SU-DHL-6 (cell line): ENCODE results near the gene COX6B2.

Source experiments
- CTCF ChIP-seq: fragments of 200-600 bp; sonication (generic); IDR thresholded peaks from one replicate; pipeline ENCODE4 v1.5.1; 2017; ENCODE audit warnings: antibody characterized with exemption, mild to moderate bottlenecking, low read length, moderate library complexity; ENCODE audit not compliant: insufficient read depth, poor library complexity, severe bottlenecking
- EZH2phosphoT487 ChIP-seq: fragments of 200-600 bp; sonication (generic), shearing (Covaris generic); conservative IDR thresholded peaks from 2 replicates; pipeline ENCODE4 v1.6.1; 2018; ENCODE audit warnings: mild to moderate bottlenecking, antibody characterized with exemption, low read length, moderate library complexity, mixed read lengths

GRCh38 chr19:55305491-55305890 is 49.0 kb downstream of the COX6B2 start:
- no peak for TF ChIP-seq CTCF
- TF ChIP-seq EZH2phosphoT487, result no peak
